ENCODE data around the gene PPHLN1. TPM values are rescaled to one million over a fixed set of nuclear protein-coding genes. Genes with fewer than 3 reads are reported as not detected.

PPHLN1 gene
- total RNA-seq, 4 donors from 2014 or later, result 44.9 to 324 (median 59.6) TPM

DNA sequence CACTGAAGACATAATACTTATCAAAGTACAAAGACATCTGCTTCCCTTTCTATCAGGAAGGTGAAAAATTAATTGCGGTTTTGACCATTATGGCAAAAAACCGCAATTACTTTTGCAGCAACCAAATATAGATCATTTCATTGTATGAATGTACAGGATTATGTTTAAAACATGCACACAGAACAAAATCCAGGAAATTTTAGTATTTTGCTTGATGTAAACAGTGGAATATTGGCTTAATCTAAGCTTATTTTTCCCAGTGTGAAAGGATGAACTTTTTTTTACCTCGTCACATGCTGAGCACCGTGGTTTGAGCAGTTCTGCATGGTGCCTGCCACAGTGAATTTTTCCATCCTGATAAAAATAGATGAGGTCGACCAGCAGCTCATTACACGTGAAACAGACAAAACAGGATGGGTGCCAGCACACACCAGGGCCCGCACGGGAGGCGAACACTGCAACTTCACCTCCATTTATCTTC, 142.4 kb downstream of the PPHLN1 start:
- TF ChIP-seq POLR2AphosphoS5 (IDR thresholded peaks at IDR 0.05) (no peak), EP300 (IDR thresholded peaks at IDR 0.05; ENCODE audit: low read depth) (no peak), POLR2A (IDR thresholded peaks at IDR 0.05) (no peak)
- TF ChIP-seq, protein P1, sequence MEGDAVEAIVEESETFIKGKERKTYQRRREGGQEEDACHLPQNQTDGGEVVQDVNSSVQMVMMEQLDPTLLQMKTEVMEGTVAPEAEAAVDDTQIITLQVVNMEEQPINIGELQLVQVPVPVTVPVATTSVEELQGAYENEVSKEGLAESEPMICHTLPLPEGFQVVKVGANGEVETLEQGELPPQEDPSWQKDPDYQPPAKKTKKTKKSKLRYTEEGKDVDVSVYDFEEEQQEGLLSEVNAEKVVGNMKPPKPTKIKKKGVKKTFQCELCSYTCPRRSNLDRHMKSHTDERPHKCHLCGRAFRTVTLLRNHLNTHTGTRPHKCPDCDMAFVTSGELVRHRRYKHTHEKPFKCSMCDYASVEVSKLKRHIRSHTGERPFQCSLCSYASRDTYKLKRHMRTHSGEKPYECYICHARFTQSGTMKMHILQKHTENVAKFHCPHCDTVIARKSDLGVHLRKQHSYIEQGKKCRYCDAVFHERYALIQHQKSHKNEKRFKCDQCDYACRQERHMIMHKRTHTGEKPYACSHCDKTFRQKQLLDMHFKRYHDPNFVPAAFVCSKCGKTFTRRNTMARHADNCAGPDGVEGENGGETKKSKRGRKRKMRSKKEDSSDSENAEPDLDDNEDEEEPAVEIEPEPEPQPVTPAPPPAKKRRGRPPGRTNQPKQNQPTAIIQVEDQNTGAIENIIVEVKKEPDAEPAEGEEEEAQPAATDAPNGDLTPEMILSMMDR (IDR thresholded peaks at IDR 0.05), result no peak
- peak; percentile 21 for DNase-seq
- intact Hi-C loops (cut with DNase I; ENCODE audit: low total_unique reads), result no loop called here
- H3K36me3 ChIP-seq, result peaks cover 0 to 6% (median 0%) of the 10 kb centered on the region in 4 donors
- 44 to 47% methylated on average over 5 to 9 of the region's 9 CpGs for WGBS, 2 donors (ENCODE audit: low coverage in 1 of 2)
- peak overlapping the region in 1 of 4 donors; percentile 46 for H3K27ac ChIP-seq
- no peaks in the 10 kb centered on the region for H3K27me3 ChIP-seq
- H3K9me3 ChIP-seq, result no peaks in the 10 kb centered on the region
- in situ Hi-C loops (cut with MboI; ENCODE audit: low pct_ligation_motif_present in 1 of 4, low pct_unique_long_range_greater_than_20kb in 1 of 4, low sequenced_read_pairs in 3 of 4), result no loop called here
- H3K4me3 ChIP-seq, result no peak overlapping the region
- peaks cover 0 to 16% (median 4%) of the 10 kb centered on the region in 4 donors for H3K4me1 ChIP-seq

DNA sequence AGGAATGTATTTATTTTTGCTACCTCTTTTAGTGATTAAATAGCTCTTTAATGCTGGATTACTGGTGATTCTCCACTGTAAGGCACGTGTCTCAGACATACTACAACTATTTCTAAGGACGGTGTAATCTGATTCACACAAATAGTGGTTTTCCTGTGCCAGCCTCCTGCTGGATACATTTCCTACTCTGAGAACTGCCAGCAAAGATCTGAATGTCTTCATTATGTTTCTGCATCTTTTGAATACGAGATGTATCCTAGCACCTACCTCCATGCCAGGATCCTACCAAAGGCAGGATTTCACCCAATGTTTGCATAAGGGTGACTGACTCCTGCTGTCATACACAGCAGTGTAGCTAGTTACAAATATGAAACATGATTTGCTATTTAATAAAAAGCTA, 143.0 kb downstream of the PPHLN1 start:
- Histone ChIP-seq H3K9me3 (no peaks in the 10 kb centered on the region), H3K27ac (peak overlapping the region in 2 of 4 donors; percentile 13 to 46), H3K4me1 (peaks cover 0 to 19% (median 4%) of the 10 kb centered on the region in 4 donors), H3K4me3 (no peak overlapping the region), H3K36me3 (peaks cover 0 to 6% (median 0%) of the 10 kb centered on the region in 4 donors), H3K27me3 (no peaks in the 10 kb centered on the region)
- in situ Hi-C loops (cut with MboI; ENCODE audit: low pct_ligation_motif_present in 1 of 4, low pct_unique_long_range_greater_than_20kb in 1 of 4, low sequenced_read_pairs in 3 of 4) (no loop called here), intact Hi-C loops (cut with DNase I; ENCODE audit: low total_unique reads) (no loop called here)
- no peak for DNase-seq
- TF ChIP-seq EP300 (IDR thresholded peaks at IDR 0.05; ENCODE audit: low read depth) (no peak), POLR2AphosphoS5 (IDR thresholded peaks at IDR 0.05) (no peak), POLR2A (IDR thresholded peaks at IDR 0.05) (no peak)
- TF ChIP-seq, protein P1 (IDR thresholded peaks at IDR 0.05), result no peak
- WGBS, 2 donors (ENCODE audit: low coverage in 1 of 2), result 20 to 49% methylated on average over 3 of the region's 3 CpGs

DNA sequence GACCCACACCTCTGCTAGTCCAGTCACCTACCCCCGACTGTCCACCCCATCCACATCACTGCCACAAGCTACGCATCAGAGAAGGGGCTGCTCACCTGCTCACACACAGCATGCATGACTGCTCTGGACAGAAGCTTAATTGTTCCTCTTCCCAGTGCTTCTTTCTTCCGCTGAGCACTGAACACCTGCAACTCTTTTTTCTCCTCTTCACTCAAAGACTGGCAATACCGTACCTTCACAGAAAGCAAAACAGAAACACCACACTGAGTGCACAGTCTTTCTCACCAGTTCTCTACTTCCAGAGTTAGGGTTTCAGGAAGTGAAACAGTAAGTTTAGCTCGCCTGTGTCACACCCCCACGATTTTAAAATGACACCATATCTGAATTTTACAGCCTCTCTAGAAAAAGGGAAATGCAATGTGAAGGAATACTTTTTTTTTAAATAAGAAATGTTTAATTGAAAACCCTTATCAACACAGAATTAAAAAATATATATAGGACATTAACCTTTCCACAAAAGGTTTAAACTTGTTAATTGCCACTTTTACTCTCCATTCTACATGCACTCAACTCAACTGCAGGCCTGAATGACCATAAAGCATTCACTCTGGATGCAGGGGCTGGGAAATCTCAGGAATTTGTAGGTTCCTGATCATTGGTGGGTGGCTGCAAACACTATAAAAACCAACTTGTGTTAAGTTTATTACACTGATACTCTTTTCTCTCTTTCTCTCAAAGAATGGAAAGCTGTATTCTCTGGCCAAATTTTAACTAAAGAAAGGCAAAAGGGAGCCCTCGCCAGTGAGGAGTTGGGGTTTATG, 143.6 kb downstream of the PPHLN1 start:
- H3K27ac ChIP-seq, result peak overlapping the region in 2 of 4 donors; percentile 13 to 46
- in situ Hi-C loops (cut with MboI; ENCODE audit: low pct_ligation_motif_present in 1 of 4, low pct_unique_long_range_greater_than_20kb in 1 of 4, low sequenced_read_pairs in 3 of 4), result no loop called here
- intact Hi-C loops (cut with DNase I; ENCODE audit: low total_unique reads), result no loop called here
- 52 to 55% methylated on average over 6 to 7 of the region's 7 CpGs for WGBS, 2 donors (ENCODE audit: low coverage in 1 of 2)
- peak; percentile 13 for DNase-seq
- TF ChIP-seq, protein P1 (IDR thresholded peaks at IDR 0.05), result no peak
- no peak for TF ChIP-seq EP300 (IDR thresholded peaks at IDR 0.05; ENCODE audit: low read depth)
- no peak for TF ChIP-seq POLR2AphosphoS5 (IDR thresholded peaks at IDR 0.05)
- TF ChIP-seq POLR2A (IDR thresholded peaks at IDR 0.05), result no peak
- no peaks in the 10 kb centered on the region for H3K9me3 ChIP-seq
- peaks cover 0 to 21% (median 4%) of the 10 kb centered on the region in 4 donors for H3K4me1 ChIP-seq
- H3K4me3 ChIP-seq, result peak overlapping the region in 1 of 4 donors; percentile 16
- peaks cover 0 to 6% (median 0%) of the 10 kb centered on the region in 4 donors for H3K36me3 ChIP-seq
- H3K27me3 ChIP-seq, result no peaks in the 10 kb centered on the region

DNA sequence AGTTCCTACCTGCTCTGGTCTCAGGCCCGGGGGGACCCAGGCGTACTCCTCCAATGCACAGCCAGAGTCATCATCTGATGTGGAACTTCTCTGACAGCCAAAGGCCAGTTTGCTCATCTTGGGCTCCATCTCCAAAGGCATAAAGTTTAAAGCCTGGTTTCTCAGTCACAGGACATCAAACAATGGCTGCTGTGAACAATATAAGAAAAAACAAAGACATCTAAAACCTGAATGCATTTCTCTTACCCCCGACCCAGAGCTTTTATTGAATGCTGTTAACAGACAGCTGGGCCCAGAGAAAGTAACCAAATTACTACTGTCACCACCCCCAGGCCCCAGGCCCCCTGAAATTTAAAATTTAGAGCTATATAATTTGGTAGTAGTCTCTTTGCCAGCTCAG, 146.4 kb downstream of the PPHLN1 start:
- no peak for DNase-seq
- Histone ChIP-seq H3K27me3 (no peaks in the 10 kb centered on the region), H3K9me3 (no peaks in the 10 kb centered on the region), H3K27ac (no peak overlapping the region), H3K36me3 (no peaks in the 10 kb centered on the region), H3K4me1 (peaks cover 0 to 23% (median 4%) of the 10 kb centered on the region in 4 donors), H3K4me3 (no peak overlapping the region)
- in situ Hi-C loops (cut with MboI; ENCODE audit: low pct_ligation_motif_present in 1 of 4, low pct_unique_long_range_greater_than_20kb in 1 of 4, low sequenced_read_pairs in 3 of 4) (no loop called here), intact Hi-C loops (cut with DNase I; ENCODE audit: low total_unique reads) (no loop called here)
- WGBS, 2 donors (ENCODE audit: low coverage in 1 of 2), result 90 to 92% methylated on average over 3 of the region's 3 CpGs
- no peak for TF ChIP-seq EP300 (IDR thresholded peaks at IDR 0.05; ENCODE audit: low read depth)

All from transverse colon (tissue), 4 donors.